SU-DHL-6 (cell line): ENCODE data around the gene CPNE2.
"Not testable (repeated sequence)": the region's sequence is repeated elsewhere in the genome, so short reads cannot be mapped to it uniquely, and the experiment has no call there.

ENCODE experiments used
- H2AFZ ChIP-seq: fragments of 200-600 bp; sonication (generic); 2 replicates; pipeline ENCODE4 v1.6.1; 2014; ENCODE audit warnings: low read depth, mild to moderate bottlenecking, moderate library complexity, mixed read lengths, antibody characterized with exemption, low read length; ENCODE audit not compliant: severe bottlenecking
- H3F3A ChIP-seq: fragments of 200-600 bp; shearing (Covaris generic); 2 replicates; pipeline ENCODE4 v1.6.0; 2016; ENCODE audit warnings: antibody characterized with exemption, mild to moderate bottlenecking; ENCODE audit not compliant: insufficient read depth
- H3K27ac ChIP-seq: fragments of 200-600 bp; sonication (generic); 2 replicates; pipeline ENCODE4 v1.5.1; 2016; ENCODE audit warnings: low read depth, mild to moderate bottlenecking, low read length, moderate library complexity, mixed read lengths
- H3K27me3 ChIP-seq: fragments of 200-600 bp; sonication (generic), shearing (Covaris generic); 2 replicates; pipeline ENCODE4 v1.6.0; 2014; ENCODE audit warnings: mild to moderate bottlenecking, low read length
- H3K36me3 ChIP-seq: fragments of 200-600 bp; sonication (generic); 2 replicates; pipeline ENCODE4 v1.6.1; 2014; ENCODE audit warnings: mild to moderate bottlenecking, low read length, mixed read lengths
- H3K4me2 ChIP-seq: fragments of 300-600, 200-600 bp; shearing (Covaris generic), sonication (generic); 2 replicates; pipeline ENCODE4 v1.6.0; 2014; ENCODE audit warnings: low read length, low read depth, mild to moderate bottlenecking; ENCODE audit not compliant: poor library complexity, severe bottlenecking
- H3K4me3 ChIP-seq: fragments of 200-600 bp; sonication (generic); 2 replicates; pipeline ENCODE4 v1.5.1; 2014; ENCODE audit warnings: antibody characterized with exemption, low read length, mild to moderate bottlenecking, mixed read lengths; ENCODE audit not compliant: insufficient read depth, poor library complexity, severe bottlenecking
- H3K79me2 ChIP-seq: fragments of 200-600 bp; sonication (generic); 2 replicates; pipeline ENCODE4 v1.6.1; 2014; ENCODE audit warnings: mild to moderate bottlenecking, low read length, moderate library complexity; ENCODE audit not compliant: insufficient read depth
- H3K9ac ChIP-seq: fragments of 200-600 bp; sonication (generic); 2 replicates; pipeline ENCODE4 v1.7.0; 2014; ENCODE audit warnings: mild to moderate bottlenecking, low read length
- H3K9me2 ChIP-seq: fragments of 200-600 bp; sonication (generic); replicated peaks from 2 replicates; pipeline ENCODE4 v1.6.1; 2014; ENCODE audit warnings: low read length; ENCODE audit not compliant: insufficient read depth
- H3K9me3 ChIP-seq: fragments of 200-600 bp; sonication (generic); 2 replicates; pipeline ENCODE4 v1.6.1; 2014; ENCODE audit warnings: low read length, mixed read lengths; ENCODE audit not compliant: insufficient read depth
- H4K20me1 ChIP-seq: fragments of 200-600 bp; sonication (generic); 2 replicates; pipeline ENCODE4 v1.6.1; 2014; ENCODE audit warnings: low read depth, mild to moderate bottlenecking, antibody characterized with exemption, low read length, moderate library complexity, mixed read lengths
- EZH2phosphoT487 ChIP-seq: fragments of 200-600 bp; sonication (generic), shearing (Covaris generic); conservative IDR thresholded peaks from 2 replicates; pipeline ENCODE4 v1.6.1; 2018; ENCODE audit warnings: mild to moderate bottlenecking, antibody characterized with exemption, low read length, moderate library complexity, mixed read lengths
- TF ChIP-seq, protein P1 (sequence below): fragments of 200-600 bp; sonication (generic); IDR thresholded peaks from one replicate; pipeline ENCODE4 v1.5.1; 2017; ENCODE audit warnings: antibody characterized with exemption, mild to moderate bottlenecking, low read length, moderate library complexity; ENCODE audit not compliant: insufficient read depth, poor library complexity, severe bottlenecking

The CPNE2 gene

DNA sequence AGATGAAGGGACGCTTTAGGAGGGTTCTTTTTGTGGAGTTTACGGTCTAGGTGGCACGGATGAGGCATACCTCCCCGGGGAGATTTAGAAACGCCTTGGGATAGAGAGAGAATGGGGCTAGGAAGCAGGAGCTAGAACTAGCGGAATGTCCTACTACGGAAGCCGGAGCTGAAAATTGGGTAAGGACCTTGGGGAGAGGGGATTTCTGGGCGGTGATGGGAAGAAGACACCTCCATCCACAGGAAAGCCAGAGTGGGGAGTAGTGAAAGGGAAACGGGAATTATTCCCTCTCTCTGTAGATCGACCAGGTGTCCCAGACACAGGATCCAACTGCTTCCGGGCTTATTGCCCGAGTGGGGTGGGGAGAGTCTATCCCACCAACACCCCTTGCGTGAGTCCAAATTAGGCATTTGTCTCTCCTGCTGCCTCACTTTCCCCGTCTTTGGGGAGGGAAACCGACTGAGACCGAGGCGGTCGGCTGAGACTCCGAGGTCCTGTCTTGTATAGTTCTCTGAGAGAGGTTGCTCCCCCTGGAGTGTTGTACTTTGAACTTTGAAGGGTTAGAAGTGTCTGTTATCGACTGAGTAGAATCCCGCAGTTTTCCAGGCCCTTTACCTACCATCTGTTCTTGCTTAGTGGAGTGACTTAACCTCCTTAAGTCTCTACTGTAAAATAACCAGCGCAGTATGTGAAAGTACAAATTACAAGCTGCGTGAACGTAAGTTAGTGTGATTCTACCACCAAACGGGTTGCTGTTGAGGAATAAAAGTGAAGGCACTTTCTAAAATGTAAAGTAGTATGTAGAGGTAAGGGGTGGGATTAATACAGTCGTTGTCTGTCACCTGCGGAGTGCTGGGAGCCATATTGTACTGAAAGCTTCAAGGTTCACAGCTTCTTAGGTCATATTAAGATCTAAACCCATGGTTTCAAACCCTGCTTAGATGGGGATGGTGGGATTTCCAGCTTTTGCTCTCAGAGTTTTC lies 94.8 kb downstream of the CPNE2 start:
- Histone ChIP-seq H3K9me3 (no peaks in the 10 kb centered on the region), H3F3A (no peaks in the 10 kb centered on the region), H3K4me3 (peak overlapping the region; percentile 71), H2AFZ (peak overlapping the region; percentile 79), H3K27me3 (no peaks in the 10 kb centered on the region), H3K4me2 (peak overlapping the region; percentile 87), H3K9ac (peak overlapping the region; percentile 84), H4K20me1 (0 out of 2 replicates have a peak, but pooled peaks cover 2% of the 10 kb centered on the region), H3K36me3 (no peaks in the 10 kb centered on the region), H3K79me2 (peaks cover 87% of the 10 kb centered on the region), H3K27ac (peak overlapping the region; percentile 39; the same call in 1 of the 2 replicates), H3K9me2 (no peaks in the 10 kb centered on the region)
- TF ChIP-seq, protein P1, sequence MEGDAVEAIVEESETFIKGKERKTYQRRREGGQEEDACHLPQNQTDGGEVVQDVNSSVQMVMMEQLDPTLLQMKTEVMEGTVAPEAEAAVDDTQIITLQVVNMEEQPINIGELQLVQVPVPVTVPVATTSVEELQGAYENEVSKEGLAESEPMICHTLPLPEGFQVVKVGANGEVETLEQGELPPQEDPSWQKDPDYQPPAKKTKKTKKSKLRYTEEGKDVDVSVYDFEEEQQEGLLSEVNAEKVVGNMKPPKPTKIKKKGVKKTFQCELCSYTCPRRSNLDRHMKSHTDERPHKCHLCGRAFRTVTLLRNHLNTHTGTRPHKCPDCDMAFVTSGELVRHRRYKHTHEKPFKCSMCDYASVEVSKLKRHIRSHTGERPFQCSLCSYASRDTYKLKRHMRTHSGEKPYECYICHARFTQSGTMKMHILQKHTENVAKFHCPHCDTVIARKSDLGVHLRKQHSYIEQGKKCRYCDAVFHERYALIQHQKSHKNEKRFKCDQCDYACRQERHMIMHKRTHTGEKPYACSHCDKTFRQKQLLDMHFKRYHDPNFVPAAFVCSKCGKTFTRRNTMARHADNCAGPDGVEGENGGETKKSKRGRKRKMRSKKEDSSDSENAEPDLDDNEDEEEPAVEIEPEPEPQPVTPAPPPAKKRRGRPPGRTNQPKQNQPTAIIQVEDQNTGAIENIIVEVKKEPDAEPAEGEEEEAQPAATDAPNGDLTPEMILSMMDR, result no peak
- no peak for TF ChIP-seq EZH2phosphoT487

DNA sequence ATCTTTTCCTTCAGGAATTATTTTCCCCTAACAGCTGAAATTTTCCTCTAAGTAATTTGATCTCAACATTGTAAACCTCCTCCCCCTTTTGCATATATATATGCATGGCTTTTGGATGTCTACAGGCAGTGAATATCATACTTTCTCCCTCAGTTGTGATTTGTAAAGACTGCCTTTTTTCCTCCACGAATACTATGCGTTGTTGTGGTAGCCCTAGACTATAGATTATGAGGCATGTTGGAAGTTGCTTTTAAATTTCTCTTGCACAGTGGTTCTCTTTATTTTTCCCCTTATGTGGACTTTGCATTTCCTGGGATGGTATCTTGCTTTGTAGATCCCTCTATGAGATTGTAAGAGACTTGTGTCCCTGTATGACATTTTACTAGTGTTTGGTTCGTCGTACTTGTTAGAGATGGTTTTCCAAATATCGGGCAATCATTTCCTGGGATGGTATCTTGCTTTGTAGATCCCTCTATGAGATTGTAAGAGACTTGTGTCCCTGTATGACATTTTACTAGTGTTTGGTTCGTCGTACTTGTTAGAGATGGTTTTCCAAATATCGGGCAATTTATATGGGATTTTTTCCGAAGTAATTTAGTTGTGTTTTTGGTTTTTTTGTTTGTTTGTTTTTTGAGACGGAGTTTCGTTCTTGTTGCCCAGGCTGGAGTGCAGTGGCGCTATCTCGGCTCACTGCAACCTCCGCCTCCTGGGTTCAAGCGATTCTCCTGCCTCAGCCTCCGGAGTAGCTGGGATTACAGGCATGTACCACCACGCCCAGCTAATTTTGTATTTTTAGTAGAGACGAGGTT lies 95.7 kb downstream of the CPNE2 start:
- not testable (repeated sequence) for H3K9me3 ChIP-seq, H3K9me2 ChIP-seq, H3F3A ChIP-seq, H2AFZ ChIP-seq, H3K27me3 ChIP-seq, H3K27ac ChIP-seq, H3K36me3 ChIP-seq, H4K20me1 ChIP-seq
- Histone ChIP-seq H3K4me3 (peak overlapping the region; percentile 71), H3K79me2 (peaks cover 86% of the 10 kb centered on the region), H3K9ac (peak overlapping the region; percentile 84), H3K4me2 (peak overlapping the region; percentile 87)

DNA sequence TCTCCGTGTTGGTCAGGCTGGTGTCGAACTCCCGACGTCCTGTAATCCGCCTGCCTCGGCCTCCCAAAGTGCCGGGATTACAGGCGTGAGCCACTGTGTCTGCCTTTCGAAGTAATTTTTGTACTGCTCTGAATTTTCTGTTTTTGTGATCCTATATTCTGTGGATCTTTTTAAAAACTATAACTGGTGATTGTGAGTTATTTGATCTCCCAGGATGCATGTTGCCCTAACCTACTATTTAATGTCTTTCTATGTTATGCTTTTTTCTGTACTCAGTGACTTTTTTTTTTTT lies 96.3 kb downstream of the CPNE2 start:
- Histone ChIP-seq H3K4me2 (no peak overlapping the region), H3K9me3 (no peaks in the 10 kb centered on the region), H3F3A (no peaks in the 10 kb centered on the region), H3K9ac (no peak overlapping the region), H3K4me3 (no peak overlapping the region), H3K27me3 (no peaks in the 10 kb centered on the region), H3K9me2 (no peaks in the 10 kb centered on the region), H3K27ac (no peak overlapping the region), H3K79me2 (peaks cover 84% of the 10 kb centered on the region), H3K36me3 (no peaks in the 10 kb centered on the region), H4K20me1 (0 out of 2 replicates have a peak, but pooled peaks cover 2% of the 10 kb centered on the region), H2AFZ (no peak overlapping the region)
- TF ChIP-seq EZH2phosphoT487, result no peak
- TF ChIP-seq, protein P1, result no peak

DNA sequence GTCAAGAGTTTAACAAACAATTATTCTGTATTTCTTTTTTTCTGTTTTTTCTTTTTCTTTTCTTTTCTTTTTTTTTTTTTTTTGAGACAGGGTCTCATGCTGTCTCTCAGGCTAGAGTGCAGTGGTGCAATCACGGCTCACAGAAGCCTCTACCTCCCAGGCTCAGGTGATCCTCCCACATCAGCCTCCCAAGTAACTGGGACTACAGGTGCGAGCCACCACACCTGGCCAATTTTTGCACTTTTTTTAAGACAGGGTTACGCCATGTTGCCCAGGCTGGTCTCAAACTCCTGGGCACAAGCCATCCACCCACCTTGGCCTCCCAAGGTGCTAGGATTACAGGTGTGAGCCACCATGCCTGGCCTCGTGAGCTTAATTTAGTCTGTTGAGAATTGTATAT lies 97.1 kb downstream of the CPNE2 start:
- H3K27me3 ChIP-seq, H3K4me3 ChIP-seq, H4K20me1 ChIP-seq, H3K9me2 ChIP-seq, H3K36me3 ChIP-seq, H2AFZ ChIP-seq, H3F3A ChIP-seq, H3K9me3 ChIP-seq, H3K27ac ChIP-seq, H3K4me2 ChIP-seq, H3K9ac ChIP-seq: not testable (repeated sequence)
- H3K79me2 ChIP-seq, result peaks cover 84% of the 10 kb centered on the region
